GM18526 (cell line): ENCODE data around the gene MED10.

Experiments used
- POLR2A ChIP-seq: IDR thresholded peaks from 3 replicates; pipeline ENCODE4 v1.6.1; 2011; ENCODE audit not compliant: insufficient read length; ENCODE audit errors: extremely low read depth

The MED10 gene

GRCh38 chr5:6404129-6404528 lies 25.8 kb upstream of the MED10 start:
- no peak for TF ChIP-seq POLR2A

GRCh38 chr5:6403416-6403815 lies 25.1 kb upstream of the MED10 start:
- TF ChIP-seq POLR2A: no peak

GRCh38 chr5:6402939-6403338 lies 24.6 kb upstream of the MED10 start:
- no peak for TF ChIP-seq POLR2A

- TF ChIP-seq POLR2A: no peak
These were observed 23.1 kb upstream of the MED10 start for GRCh38 chr5:6401410-6401809.

GRCh38 chr5:6399980-6400910 lies 21.9 kb upstream of the MED10 start:
- TF ChIP-seq POLR2A: no peak

DNA sequence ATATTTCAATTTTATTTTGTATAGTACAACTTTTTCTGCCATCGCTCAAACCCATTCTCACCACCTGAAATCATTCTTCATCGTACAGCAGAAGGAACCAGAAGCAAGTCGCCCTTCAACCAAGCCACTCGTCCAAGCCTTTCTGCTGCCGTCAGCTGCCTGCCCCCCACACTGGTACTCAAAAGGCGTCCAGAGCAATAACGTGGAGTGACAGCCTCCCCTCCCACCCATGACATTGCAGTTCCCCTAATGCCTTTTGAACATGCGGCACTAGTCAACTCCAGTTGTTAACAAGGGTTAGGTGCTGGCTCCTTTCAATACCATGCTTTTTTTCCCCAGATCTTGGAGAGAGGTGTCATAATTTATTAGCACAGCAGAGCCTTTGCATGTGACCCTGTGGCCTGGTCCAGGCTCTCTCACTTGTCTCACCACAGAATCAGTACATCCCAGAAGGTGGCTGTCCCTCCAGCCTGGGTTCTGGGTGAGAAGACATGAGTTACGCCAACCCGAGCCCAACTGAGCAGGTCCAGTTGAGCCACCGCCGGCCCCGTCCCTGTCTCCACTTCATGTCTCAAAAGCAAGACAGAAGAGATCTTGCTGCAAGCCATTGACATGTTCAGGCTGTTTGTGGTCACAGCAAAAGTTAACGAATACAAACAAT lies 20.4 kb upstream of the MED10 start:
- no peak for TF ChIP-seq POLR2A

GRCh38 chr5:6397536-6398269 lies 19.4 kb upstream of the MED10 start:
- TF ChIP-seq POLR2A: no peak

DNA sequence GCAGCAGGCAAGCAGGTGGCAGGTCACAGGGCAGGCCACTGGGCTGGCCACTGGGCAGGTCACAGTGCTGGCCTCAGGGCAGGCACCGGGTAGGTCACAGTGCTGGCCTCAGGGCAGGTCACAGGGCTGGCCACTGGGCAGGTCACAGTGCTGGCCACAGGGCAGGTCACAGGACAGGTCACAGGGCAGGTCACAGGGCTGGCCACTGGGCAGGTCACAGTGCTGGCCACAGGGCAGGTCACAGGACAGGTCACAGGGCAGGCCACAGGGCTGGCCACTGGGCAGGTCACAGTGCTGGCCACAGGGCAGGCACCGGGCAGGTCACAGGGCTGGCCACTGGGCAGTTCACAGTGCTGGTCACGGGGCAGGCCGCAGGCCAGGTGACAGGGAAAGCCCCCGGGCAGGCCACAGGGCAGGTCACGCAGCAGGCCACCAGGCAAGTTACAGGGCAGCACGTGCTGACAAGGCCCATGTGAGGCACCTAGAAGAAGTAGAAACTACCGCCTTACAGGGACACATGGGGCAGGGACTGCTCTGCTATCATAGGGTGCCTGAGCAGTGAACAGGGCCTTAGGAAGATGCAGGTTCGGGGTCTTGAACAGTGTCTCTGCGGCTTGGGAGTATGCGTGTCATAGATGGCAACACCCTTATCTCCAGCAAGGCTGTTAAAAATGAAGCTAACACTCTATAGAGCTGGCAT lies 18.6 kb upstream of the MED10 start:
- TF ChIP-seq POLR2A: no peak

DNA sequence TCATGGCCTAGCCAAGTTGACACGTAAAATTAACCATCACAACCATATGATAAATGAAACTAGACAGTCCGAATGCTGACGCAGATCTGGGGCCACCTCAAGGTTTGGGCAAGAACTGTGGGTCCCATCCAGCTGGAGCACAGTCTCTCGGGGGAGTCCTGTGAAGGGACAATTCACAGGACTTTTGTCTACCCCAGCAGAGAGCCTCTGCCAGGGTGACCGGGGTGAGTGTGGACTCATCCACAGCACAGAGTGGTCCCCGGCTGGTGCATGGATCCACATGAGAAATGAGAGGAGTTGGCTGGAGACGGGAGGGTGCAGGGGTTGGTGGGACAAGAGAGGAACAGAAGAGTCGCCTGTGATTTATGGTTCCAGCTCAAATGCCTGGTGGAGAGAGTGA lies 17.7 kb upstream of the MED10 start:
- no peak for TF ChIP-seq POLR2A

GRCh38 chr5:6395621-6396020 lies 17.3 kb upstream of the MED10 start:
- no peak for TF ChIP-seq POLR2A

GRCh38 chr5:6395102-6395445 lies 16.7 kb upstream of the MED10 start:
- TF ChIP-seq POLR2A: no peak

- no peak for TF ChIP-seq POLR2A
These were observed 16.2 kb upstream of the MED10 start for GRCh38 chr5:6394429-6395101.

DNA sequence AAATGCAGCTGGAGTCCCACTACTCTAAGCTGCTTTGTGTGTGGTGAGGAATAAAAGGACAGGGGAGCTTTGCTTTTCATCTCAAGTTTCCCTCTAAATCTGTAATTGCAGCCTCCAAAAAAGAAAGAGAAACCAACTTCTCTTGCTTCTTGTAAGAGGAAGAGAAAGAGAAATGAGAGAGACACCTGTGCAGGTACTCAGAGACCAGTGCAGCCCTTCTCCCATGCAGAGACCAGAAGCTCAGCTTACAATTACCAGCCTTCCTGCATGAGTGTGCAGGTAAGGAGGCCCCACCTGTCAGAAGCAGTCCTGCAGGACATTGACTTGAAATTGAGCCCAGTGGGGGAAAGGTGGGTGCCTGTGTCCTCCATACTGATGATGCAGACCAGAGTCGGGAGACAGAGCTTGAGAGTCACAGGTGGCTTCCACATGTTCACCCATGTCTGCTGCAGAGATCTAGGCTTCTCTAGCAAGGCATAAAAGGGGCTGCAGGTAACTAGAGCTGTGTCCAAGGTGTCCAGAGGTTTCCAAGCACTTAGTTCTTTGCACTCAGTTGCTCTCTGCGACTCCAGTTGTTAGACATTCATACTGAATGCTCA lies 15.3 kb upstream of the MED10 start:
- no peak for TF ChIP-seq POLR2A

DNA sequence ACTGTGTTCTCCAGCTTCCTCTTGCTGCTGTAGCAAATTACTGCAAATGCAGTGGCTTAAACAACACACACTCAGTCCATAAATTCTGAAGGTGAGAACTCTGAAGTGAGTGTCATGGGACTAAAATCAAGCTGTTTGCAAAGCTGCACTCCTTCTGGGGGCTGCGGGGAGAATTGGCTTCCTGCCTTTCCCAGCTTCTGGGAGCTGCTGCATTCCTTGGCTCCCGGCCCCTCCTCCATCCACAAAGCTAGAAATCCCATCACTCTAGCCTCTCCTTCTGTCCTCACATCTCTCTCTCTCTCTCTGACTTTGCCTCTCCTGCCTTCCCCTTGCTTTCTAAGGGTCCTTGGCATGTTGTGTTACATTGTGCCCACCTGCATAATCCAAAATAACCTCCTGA lies 14.2 kb upstream of the MED10 start:
- TF ChIP-seq POLR2A: no peak
